ENCODE data around the gene ARHGEF7. TPM values are rescaled to one million over a fixed set of nuclear protein-coding genes. Genes with fewer than 3 reads are reported as not detected.

Gene ARHGEF7
- polyA plus RNA-seq, 1 donor (not counting 4 experiments of a cell fraction or from before 2014, with no cell fraction given): 25.2 TPM

- TF ChIP-seq CTCF (optimal IDR thresholded peaks at IDR 0.05 in 1 of 3, IDR thresholded peaks at IDR 0.05 in 1 of 3, conservative IDR thresholded peaks at IDR 0.05 in 1 of 3; ENCODE audit: extremely low read depth in 1 of 3, insufficient read depth in 2 of 3, low read length in 3 of 3): no peak
- TF ChIP-seq EZH2 (IDR thresholded peaks at IDR 0.05; ENCODE audit: low read length): no peak
- H3K9me3 ChIP-seq (ENCODE audit: control insufficient read depth, low read depth, low read length): no peaks in the 10 kb centered on the region
- H3K9ac ChIP-seq (ENCODE audit: control insufficient read depth, extremely low read depth, insufficient read depth, low read length): no peak overlapping the region
- H2AFZ ChIP-seq (ENCODE audit: control insufficient read depth, low read length): no peak overlapping the region
- dilution Hi-C loops (cut with MboI; ENCODE audit: extremely low pct_ligation_motif_present, low sequenced_read_pairs): no loop called here
- FAIRE-seq (no peak), DNase-seq (ENCODE audit: low read depth, low spot score) (no peak)
- H3K9me1 ChIP-seq (ENCODE audit: control insufficient read depth, extremely low read depth, insufficient read depth, low read length): no peaks in the 10 kb centered on the region
- no peak overlapping the region for H3K4me2 ChIP-seq (ENCODE audit: control insufficient read depth, extremely low read depth, insufficient read depth, low read depth, low read length)
- H3K27ac ChIP-seq (ENCODE audit: control insufficient read depth, insufficient read depth, low read length): no peak overlapping the region
- no peaks in the 10 kb centered on the region for H3K4me1 ChIP-seq (ENCODE audit: control insufficient read depth, extremely low read depth, insufficient read depth, low read length)
- no peak overlapping the region for H3K4me3 ChIP-seq (ENCODE audit: control insufficient read depth in 2 of 3, extremely low read depth in 1 of 3, insufficient read depth in 2 of 3, low read depth in 1 of 3, low read length in 3 of 3)
- peaks cover 53% of the 10 kb centered on the region for H3K27me3 ChIP-seq (ENCODE audit: control insufficient read depth, extremely low read depth, insufficient read depth, low read length)
- H3K79me2 ChIP-seq (ENCODE audit: control insufficient read depth, insufficient read depth, low read length): no peaks in the 10 kb centered on the region
- no peaks in the 10 kb centered on the region for H4K20me1 ChIP-seq (ENCODE audit: control insufficient read depth, extremely low read depth, insufficient read depth, low read length)
- no peaks in the 10 kb centered on the region for H3K36me3 ChIP-seq (ENCODE audit: control insufficient read depth in 2 of 2, extremely low read depth in 1 of 2, insufficient read depth in 2 of 2, low read length in 2 of 2)
These were observed 22.0 kb upstream of the ARHGEF7 start for GRCh38 chr13:111093136-111093535.

DNA sequence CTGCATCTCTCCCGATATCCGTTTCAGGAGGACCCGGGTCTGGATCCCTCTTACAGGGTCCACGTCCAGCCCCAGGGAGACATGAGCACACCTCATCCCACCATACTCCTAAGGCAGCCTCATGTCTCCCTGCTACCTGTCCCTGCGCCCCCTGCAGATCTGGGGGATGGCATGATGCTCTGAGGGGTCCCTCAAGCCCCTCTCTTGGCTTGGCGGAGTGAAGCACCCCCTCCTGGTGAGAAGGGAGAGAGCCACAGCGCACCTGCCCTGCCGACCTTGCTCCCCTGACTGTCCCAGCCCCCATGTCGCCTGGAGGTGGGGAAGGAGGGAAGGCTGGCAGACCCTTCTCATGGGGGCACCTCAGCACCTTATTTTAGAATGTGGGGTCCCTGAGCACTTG is 21.5 kb upstream of the ARHGEF7 start:
- Histone ChIP-seq H3K4me3 (ENCODE audit: control insufficient read depth in 2 of 3, extremely low read depth in 1 of 3, insufficient read depth in 2 of 3, low read depth in 1 of 3, low read length in 3 of 3) (no peak overlapping the region), H3K36me3 (ENCODE audit: control insufficient read depth in 2 of 2, extremely low read depth in 1 of 2, insufficient read depth in 2 of 2, low read length in 2 of 2) (no peaks in the 10 kb centered on the region), H3K9ac (ENCODE audit: control insufficient read depth, extremely low read depth, insufficient read depth, low read length) (no peak overlapping the region), H3K27ac (ENCODE audit: control insufficient read depth, insufficient read depth, low read length) (no peak overlapping the region), H3K4me1 (ENCODE audit: control insufficient read depth, extremely low read depth, insufficient read depth, low read length) (no peaks in the 10 kb centered on the region), H3K27me3 (ENCODE audit: control insufficient read depth, extremely low read depth, insufficient read depth, low read length) (peaks cover 56% of the 10 kb centered on the region), H4K20me1 (ENCODE audit: control insufficient read depth, extremely low read depth, insufficient read depth, low read length) (no peaks in the 10 kb centered on the region), H3K9me1 (ENCODE audit: control insufficient read depth, extremely low read depth, insufficient read depth, low read length) (no peaks in the 10 kb centered on the region), H3K4me2 (ENCODE audit: control insufficient read depth, extremely low read depth, insufficient read depth, low read depth, low read length) (no peak overlapping the region), H3K79me2 (ENCODE audit: control insufficient read depth, insufficient read depth, low read length) (no peaks in the 10 kb centered on the region), H2AFZ (ENCODE audit: control insufficient read depth, low read length) (no peak overlapping the region), H3K9me3 (ENCODE audit: control insufficient read depth, low read depth, low read length) (no peaks in the 10 kb centered on the region)
- no peak for FAIRE-seq
- no peak for TF ChIP-seq CTCF (optimal IDR thresholded peaks at IDR 0.05 in 1 of 3, IDR thresholded peaks at IDR 0.05 in 1 of 3, conservative IDR thresholded peaks at IDR 0.05 in 1 of 3; ENCODE audit: extremely low read depth in 1 of 3, insufficient read depth in 2 of 3, low read length in 3 of 3)
- no peak for TF ChIP-seq EZH2 (IDR thresholded peaks at IDR 0.05; ENCODE audit: low read length)
- dilution Hi-C loops (cut with MboI; ENCODE audit: extremely low pct_ligation_motif_present, low sequenced_read_pairs): no loop called here
- DNase-seq (ENCODE audit: low read depth, low spot score): no peak
